ENCODE results near the gene RCBTB2. TPM values are rescaled to one million over a fixed set of nuclear protein-coding genes. Genes with fewer than 3 reads are reported as not detected.

The RCBTB2 gene
- total RNA-seq, 1 experiment from 2014 or later: 11.7 TPM

- Histone ChIP-seq H2AK5ac (ENCODE audit: insufficient read length, low read length) (no peak overlapping the region), H4K5ac (ENCODE audit: insufficient read length, low read depth, low read length) (no peak overlapping the region), H3T11ph (ENCODE audit: low read length) (no peak overlapping the region), H2BK120ac (ENCODE audit: low read depth, low read length, poor library complexity, severe bottlenecking) (no peak overlapping the region), H3K23ac (ENCODE audit: insufficient read length, low read depth, low read length) (no peak overlapping the region), H3K79me1 (ENCODE audit: insufficient read depth, low read depth, low read length, poor library complexity, severe bottlenecking) (no peaks in the 10 kb centered on the region), H2BK5ac (ENCODE audit: insufficient read length, low read length) (no peak overlapping the region), H2AFZ (ENCODE audit: low read length) (no peak overlapping the region), H3K27me3 (ENCODE audit: insufficient read depth, low read length) (no peaks in the 10 kb centered on the region), H4K20me1 (ENCODE audit: control insufficient read depth, insufficient read depth, insufficient read length) (no peaks in the 10 kb centered on the region), H3K9me3 (ENCODE audit: control insufficient read depth, low read depth, low read length) (no peaks in the 10 kb centered on the region), H3K79me2 (ENCODE audit: insufficient read depth, low read length) (no peaks in the 10 kb centered on the region), H3K4me1 (ENCODE audit: insufficient read depth, low read length) (no peaks in the 10 kb centered on the region), H2BK12ac (ENCODE audit: insufficient read length, low read depth, low read length) (no peak overlapping the region), H3K18ac (ENCODE audit: insufficient read length, low read depth, low read length) (no peak overlapping the region), H3K9ac (ENCODE audit: extremely low read depth, insufficient read length, low read length) (no peak overlapping the region), H3K23me2 (ENCODE audit: insufficient read length, low read depth, low read length, poor library complexity, severe bottlenecking) (no peaks in the 10 kb centered on the region), H2BK20ac (ENCODE audit: low read depth, low read length, poor library complexity, severe bottlenecking) (no peak overlapping the region), H3K27ac (ENCODE audit: insufficient read length, low read depth, low read length) (no peak overlapping the region), H3K4ac (ENCODE audit: low read depth, low read length) (no peak overlapping the region), H4K91ac (ENCODE audit: insufficient read length, low read depth, low read length) (no peak overlapping the region), H3K56ac (ENCODE audit: insufficient read length, low read depth, low read length) (no peak overlapping the region), H4K8ac (replicated peaks; ENCODE audit: insufficient read length, low read depth, low read length) (no peak overlapping the region), H2BK15ac (ENCODE audit: low read depth, low read length) (no peak overlapping the region), H3K4me2 (ENCODE audit: insufficient read depth, insufficient read length, low read length) (no peak overlapping the region), H3K14ac (ENCODE audit: insufficient read depth, low read length) (no peak overlapping the region)
- Mint-ChIP-seq H3K27ac (no peak overlapping the region), H3K9me3 (no peaks in the 10 kb centered on the region), H3K4me1 (peaks cover 4% of the 10 kb centered on the region in 2 experiments; a peak in 2 of 4 replicates), H3K4me3 (no peak overlapping the region), H3K27me3 (ENCODE audit: low read depth) (no peaks in the 10 kb centered on the region), H3K36me3 (ENCODE audit: insufficient read depth in 1 of 3, low read depth in 3 of 3) (no peaks in the 10 kb centered on the region; a peak in 2 of 7 replicates)
- WGBS (ENCODE audit: extremely low coverage, insufficient read length, low lambda C conversion rate): no CpG with 5 or more reads among the region's 1 CpG
- TF ChIP-seq CTCF (conservative IDR thresholded peaks at IDR 0.05): no peak
- DNase-seq: no peak
Observed at GRCh38 chr13:48561466-48562235, 28.8 kb upstream of the RCBTB2 start.

All from H9 (cell line).